NCI-H524 (cell line): ENCODE results near the gene SLC5A10.

Source experiments
- DNase-seq, 2 experiments: peaks; one replicate each; lab custom pipeline; 2025; lab: John Stamatoyannopoulos, UW

The SLC5A10 gene

DNA sequence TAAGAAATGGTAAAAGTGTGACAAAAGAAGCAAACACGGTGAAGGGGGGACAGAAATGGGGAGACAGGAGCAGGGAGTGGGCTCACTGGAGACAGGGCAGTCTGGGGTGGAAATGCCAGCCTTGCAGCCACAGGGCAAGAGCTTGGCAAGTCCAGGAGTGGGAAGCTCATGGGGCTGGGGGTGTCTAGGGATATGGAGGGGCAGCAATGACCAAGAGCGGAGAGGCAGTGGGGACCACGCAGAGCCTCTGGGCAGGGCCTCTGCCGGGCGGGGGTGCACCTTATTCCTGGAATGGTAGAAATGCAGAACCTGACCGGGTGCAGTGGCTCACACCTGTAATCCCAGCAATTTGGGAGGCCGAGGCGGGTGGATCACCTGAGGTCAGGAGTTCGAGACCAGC is 12.6 kb downstream of the SLC5A10 start:
- no peak for DNase-seq

DNA sequence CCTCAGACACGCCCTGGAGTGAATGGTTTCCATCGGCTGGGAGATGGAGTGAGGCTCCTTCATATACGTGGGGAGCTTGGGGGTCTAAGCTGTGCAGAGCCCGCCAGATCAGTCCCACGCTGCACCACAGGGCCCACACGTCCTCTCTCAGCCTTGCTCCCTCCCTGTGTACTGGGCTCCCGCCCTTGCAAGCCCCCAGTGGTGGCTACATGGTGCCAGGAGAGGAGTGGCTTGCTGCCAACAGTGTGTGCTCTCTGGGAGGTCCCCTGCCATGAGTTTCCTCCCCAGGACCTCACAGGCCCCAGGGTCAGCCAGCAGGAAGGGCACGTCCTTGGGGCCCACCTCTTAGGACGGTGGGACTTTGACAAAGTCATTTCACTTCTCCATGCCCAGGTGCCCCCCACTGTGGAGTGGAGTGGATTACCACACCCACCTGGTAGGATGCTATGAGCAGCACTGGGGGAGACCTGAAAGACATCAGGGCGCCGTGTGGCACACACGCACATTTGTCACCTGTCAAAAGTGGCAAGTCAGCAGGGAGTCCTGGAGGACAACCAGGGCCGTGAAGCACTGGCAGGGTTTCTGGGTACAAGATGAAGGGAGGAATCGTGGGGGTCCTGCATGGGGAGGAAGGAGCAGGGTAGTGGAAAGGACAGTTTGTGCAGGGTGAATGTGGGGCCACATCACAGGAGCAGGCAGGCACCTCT is 13.7 kb downstream of the SLC5A10 start:
- DNase-seq = no peak

DNA sequence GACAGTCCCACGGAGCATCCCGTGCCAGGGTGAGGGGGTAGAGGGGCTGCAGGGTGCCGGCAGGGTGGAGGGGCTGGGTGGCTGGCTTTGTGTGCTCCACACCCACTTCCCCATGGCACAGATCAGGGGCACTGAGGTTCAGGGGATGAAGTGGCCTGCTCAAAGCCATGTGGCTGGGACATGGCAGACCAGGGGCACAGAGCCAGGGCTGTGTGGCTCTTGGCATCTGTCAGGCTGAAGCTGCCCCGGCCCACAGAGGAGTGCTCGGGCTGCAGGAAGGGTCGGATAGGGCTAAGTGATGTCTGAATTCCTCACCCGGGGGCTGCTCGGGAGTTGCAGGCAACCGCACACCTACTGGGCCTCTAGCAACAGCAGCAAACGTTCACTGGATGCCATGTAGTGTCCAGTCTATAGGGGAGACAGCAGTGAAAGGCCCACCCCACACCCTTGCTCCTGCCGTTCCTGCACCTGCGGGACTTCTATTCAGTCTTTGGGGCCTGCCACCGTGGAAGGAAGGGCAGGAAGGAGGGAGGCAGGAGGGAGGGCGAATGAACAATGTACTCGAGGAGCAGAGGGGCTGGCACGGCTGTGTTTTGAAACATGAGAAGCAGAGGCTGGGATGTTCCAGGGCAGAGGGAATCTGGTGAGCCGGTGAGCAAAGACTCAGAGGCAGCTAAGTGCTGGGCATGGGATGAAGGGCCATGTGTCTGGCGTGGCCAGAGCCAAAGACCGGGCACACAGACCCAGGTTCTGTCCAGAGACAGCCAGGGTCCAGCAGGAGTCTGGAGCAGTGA is 15.1 kb downstream of the SLC5A10 start:
- peak; percentile 79 to 86 for DNase-seq

DNA sequence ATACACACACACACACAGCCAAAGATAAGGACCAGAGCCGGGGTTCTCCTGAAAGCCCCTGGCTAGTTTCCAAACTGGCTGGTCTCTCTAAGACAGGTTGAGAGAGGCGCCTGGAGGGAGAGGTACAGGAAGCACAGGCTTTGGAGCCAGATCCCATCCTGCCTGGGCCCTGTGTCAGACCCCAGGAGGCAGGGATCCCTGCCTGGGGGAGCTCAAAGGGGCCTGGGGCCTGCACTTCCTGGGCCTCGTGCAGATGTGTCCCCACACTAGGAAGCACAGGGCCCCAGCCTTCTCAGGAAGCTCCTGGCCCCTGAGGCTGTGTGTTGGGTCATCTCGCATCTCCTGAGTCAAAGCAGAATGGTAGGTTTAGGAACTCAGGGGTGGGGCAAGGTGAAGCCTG is 16.0 kb downstream of the SLC5A10 start:
- DNase-seq = no peak

DNA sequence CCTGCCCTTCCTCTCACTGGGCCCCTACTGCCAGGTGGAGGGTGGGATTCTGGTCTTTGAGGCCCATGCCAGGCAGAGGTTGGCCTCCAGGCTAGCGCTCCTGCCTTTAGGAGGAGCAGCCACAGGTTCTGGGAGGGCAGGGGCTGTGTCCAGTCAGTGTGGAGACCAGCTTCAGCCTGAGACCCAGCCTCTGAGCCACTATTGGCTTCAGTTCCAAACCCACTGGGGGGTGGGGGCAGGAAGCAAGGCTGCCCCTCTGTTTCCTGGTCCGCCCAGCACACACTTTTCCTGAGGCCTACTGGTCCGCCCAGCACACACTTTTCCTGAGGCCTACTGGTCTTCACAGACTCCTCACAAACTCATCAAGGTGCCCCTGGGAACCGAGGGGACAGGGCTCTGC is 16.4 kb downstream of the SLC5A10 start:
- no peak for DNase-seq

DNA sequence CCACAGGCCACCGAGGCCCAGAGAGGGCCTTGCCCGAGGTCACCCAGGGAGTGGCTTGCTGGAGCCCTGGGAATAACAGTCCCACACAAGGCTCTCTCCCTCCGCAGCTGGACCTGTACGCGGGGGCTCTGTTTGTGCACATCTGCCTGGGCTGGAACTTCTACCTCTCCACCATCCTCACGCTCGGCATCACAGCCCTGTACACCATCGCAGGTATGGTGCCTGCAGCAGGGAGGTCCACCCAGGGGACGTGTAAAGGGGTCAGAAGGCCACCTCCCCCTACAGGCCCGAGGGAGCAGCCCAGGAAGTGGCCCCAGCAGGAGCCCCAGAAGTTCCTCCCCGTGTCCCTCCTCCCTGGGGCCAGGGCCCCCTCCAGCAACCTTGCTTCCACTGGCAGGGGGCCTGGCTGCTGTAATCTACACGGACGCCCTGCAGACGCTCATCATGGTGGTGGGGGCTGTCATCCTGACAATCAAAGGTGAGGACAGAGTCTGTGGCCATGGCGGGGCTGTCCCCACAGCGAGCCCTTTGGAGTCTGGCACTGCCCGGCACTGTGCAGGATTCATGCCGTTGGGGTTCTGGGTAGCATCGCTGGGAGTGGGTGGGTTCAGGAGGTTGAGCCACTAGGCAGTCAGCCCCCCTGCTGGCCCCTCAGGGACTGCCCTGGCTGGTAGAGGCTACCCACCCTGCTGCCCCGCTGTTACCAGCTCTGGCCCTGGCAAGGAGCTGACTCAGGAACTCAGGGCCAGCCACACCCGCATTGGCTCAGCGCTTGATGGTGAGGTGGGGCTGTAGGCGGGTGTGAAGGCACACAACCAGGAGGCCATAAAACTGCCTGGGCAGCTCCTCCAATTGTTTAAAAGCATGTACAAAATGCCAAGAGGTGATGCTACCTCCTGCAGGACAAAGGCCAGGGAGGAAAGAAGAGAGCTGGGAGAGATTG is 17.3 kb downstream of the SLC5A10 start:
- DNase-seq = no peak

DNA sequence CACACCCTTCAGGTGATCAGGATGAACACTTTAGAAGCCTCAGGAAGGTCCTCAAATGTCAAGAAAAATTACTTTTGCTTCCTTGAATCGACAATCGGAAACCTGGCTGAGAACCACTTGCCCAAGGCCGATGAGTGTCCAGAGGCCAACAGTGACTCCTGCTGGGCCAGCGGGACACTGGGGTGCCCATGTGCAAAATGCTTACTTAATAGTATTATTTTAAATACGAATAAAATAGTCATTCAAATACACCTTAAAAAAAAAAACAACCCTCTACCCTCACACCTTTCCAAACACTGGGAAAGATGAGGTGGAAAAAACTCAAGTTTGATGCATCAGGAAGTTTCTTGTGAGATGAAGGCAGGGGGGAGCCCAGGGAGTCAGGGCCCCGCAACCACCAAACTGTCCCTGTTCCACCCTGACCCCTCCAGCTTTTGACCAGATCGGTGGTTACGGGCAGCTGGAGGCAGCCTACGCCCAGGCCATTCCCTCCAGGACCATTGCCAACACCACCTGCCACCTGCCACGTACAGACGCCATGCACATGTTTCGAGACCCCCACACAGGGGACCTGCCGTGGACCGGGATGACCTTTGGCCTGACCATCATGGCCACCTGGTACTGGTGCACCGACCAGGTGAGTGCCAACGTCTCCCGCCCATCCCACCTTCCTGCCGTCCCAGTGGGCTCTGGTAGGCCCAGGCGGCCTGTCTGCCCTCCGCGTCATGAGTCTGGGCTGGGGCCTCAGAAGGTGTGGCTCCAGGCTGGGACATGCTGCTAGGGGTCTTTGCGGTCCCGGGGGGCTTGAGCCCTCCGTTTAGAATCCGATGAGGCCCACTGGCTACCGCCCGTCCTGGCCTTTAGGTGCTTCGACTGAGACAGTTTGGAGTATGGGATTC is 18.9 kb downstream of the SLC5A10 start:
- DNase-seq = no peak

DNA sequence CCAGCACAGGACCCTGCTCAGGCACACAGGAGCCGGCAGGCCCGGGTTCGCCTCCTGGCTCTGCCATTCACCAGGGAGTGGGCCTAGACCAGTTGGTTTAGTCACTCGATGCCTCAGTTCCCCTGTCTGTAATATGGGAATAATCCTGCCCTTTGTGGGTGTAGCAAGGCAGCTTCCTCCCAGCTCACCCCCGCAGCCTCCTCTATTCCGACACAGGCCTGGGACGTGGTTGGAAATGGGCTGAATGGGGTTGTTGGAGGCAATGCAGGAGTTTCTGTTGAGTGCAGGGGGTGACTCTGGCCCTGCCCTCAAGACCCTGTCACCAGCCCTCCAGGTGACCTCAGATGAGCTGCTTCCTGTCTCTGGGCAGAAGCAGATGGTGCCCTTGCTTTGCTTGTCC is 19.8 kb downstream of the SLC5A10 start:
- no peak for DNase-seq

DNA sequence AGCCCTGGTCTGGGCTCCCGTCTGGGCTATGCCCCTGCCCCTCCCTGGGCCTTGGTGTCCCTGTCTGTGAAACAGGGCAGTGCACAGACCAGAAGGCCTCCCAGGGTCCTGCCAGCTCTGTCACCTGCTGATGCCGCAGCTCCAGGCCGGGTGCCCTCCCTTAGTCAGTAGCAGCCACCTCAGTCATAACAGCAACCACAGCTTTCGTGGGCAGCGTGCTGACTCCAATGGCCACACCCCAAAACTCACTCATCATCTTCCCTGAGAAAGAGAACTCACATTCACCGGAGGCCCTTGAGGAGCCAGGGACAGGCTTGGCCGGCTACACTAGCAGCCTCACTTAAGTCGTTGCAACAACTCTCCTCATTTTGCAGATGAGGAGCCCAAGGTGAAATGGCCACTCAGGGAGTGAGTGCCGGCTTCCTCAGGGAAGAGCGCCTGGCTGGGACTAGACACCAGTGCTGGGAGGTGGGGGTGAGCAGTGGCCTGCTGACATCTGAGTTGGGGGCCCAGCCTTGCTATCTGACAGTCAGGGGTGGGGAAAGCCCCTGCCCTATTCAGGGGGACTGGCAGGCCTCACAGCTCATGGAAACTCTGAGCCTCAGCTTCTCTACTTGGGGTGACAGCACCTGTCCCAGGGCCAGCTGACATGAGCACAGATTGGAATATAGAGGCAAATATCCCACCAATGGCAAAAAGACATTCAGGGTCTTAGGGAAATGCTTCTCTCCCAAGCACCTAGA is 22.6 kb downstream of the SLC5A10 start:
- no peak for DNase-seq

DNA sequence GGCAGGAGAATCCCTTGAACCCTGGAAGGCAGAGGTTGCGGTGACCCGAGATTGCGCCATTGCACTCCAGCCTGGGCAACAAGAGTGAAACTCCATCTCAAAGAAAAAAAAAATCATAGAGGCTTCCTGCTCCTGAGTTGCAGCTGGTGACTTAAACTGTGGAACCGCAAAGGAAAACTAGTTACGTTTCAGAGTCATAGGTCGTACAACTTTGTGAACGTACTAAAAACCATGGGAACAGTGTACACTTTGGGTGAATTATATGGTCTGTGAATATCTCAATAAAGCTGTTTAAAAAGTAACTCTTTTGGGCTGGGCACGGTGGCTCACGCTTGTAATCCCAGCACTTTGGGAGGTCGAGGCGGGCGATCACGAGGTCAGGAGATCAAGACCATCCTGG is 23.6 kb downstream of the SLC5A10 start:
- DNase-seq = no peak

DNA sequence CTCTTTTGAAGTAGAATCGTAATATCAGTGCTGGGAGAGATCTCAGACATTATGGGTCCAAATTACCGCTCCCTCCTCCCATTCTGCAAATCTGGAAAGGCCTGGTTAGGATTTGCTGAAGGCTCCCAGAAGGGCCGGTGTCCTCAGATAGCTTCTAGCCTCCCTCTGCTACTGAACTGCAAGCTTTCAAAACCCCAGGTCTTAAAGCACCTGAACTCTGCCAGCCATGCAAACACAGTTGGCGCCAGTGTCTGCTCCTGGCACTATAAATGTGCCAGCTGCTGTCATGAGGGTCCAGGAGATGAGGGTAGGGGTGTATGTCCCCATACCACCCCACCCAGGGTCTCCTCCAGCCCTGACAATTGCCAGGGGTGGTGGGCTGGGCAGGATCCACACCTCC is 24.2 kb downstream of the SLC5A10 start:
- DNase-seq = no peak

DNA sequence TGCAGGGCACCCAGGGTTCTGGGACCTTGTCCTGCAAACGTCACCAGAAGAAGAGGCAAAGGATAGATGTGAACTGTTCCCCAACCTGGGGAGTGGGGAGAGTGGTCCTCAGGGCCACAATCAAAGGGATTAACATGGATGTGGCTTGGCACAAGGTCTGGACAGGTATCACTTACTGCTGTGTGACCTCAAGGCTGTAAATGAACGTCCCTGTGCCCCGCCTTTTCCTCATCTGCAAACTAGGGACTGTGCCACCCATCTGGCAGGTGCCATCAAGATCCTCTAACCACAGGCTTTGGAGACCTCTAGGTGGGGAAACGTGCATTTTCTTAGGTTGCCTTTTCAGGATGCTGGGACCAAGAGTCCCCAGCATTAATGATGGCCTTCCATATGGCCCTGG is 25.1 kb downstream of the SLC5A10 start:
- DNase-seq = no peak

DNA sequence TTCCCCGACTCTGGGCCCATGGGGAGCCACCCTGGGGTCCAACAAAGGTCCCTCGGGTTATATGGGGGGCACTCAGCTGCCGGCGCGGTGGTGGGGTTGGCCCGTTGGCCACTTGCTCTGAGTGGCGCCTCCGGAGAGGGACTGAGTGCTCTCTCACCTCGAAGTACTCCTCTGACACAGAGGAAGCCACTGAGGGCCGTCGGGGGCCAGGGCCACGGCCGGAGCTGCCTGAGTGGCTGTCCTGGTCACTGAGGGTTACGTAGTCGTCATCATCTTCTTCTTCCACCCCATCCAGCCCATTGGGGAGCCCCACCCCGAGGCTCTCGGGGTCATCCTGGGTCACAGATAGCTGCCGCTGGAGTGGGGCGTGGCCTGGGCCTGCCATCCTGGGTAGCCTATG is 25.7 kb downstream of the SLC5A10 start:
- no peak for DNase-seq

DNA sequence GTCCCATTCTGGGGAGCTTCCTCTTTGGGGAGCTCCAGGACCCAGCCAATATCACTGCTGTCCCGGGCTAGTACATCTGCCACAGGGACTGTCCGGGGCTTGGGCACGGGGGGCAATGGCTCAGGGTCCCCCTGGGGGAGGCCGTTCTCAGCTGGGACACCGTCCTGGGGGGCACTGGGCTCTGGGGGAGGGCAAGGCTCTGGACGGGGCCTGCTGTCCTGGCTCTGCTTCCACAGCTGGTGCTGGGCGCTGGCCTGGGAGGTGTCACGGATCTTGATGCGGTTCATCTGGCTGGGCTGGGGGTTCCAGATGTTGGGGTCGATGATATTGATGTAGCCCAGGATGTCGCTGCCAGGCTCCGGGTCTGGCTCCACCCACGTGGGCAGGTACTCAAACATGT is 26.1 kb downstream of the SLC5A10 start:
- no peak for DNase-seq

DNA sequence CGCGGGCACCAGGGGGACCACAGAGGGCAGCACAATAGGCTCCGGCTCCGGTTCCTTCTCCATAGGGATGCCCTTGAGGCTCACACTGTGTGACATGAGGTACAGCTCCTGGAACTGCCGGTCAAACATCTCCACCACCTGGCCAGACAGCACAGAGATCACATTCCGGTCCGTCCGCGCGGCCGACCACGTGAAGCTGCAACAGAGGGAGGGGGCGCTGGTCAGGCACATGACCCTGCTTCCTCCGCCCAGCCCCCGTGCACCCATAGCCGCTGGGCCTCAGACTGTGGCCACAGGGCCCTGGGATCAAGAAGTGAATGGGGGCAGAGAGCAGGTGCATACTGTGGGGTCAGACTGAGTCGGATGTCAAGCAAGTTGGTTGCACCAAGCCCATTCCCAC is 26.7 kb downstream of the SLC5A10 start:
- DNase-seq = no peak

DNA sequence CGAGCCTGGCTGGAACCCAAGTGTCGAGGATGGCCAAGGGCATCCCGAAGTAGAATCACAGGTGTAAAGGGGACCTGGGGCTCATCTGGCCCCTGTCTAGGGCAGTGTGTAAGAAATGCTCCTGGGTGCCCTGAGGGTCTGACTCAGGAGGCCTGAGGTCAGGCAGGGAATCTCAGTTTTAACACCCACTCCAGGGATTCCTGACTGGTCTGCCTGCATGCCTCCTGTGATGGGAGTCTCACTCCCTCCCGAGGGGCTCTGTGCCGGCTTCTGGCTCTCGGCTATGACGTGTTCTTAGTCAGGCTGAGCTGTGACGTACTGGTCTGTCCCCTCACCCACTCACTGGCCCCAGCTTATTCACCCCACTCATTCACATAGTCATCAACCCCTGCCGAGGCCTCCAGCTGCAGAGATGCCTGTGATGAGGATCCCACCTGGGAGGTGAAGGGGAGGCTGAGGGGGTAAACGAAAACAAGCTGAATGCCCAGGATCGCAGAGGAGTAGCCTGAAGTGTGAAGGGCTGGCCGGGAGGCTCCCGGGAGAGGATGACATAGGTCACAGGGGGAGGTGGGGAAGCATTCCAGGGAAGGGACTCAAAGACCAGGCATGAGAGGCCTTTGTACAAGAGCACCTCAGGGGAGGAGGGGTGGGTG is 28.8 kb downstream of the SLC5A10 start:
- no peak for DNase-seq

DNA sequence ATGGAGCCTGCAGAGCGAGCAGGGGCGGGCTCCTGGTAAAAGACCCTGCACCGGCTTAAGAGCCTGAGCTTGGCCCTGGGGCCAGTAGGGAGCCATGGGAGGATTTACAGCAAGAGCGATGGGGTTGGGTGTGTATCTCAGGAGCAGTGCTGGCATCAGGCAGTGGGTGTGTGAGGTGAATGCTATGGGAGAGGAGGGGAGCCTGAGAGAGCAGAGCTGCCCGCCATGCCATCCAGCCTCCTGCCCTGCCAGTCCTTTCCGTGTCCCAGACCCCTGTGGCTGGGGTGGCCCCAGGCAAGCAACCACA is 29.3 kb downstream of the SLC5A10 start:
- DNase-seq = no peak

DNA sequence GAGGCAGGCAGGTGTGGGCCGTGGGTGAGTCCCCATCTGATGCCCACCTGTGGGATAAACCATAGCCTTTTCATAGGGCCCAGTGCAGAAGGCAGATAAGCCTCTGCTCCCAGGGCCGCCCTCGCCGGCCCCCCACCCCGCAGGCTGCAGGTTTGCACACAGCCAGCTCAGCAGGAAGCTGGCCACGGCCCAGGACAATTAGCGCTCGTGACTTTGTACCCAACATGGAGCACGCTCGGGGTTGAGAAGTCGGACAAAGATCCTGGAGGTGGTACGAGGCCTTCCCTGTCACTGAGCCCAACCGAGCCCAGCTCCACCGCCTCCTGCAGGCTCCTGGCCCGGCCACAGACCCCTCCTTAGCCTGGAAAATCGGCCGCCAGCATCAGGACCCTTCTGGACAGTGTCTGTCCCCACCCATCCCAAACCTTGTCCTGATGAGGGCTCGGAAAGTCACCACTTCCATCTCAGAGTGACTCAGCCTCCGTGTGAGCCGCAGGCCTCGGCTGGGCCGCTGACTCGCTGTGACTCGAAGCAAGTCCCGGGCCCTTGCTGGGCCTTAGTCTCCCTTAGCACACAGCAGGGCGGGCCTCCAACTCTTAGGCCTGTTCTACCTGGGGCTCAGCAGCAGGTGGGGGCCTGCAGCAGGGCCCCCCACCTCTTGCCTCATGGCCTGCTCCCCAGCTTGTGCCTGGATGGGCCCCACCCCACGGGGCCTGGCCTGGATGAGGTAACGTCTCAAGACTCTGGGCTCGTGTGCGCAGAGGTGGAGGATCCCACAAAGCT is 29.9 kb downstream of the SLC5A10 start:
- no peak for DNase-seq

DNA sequence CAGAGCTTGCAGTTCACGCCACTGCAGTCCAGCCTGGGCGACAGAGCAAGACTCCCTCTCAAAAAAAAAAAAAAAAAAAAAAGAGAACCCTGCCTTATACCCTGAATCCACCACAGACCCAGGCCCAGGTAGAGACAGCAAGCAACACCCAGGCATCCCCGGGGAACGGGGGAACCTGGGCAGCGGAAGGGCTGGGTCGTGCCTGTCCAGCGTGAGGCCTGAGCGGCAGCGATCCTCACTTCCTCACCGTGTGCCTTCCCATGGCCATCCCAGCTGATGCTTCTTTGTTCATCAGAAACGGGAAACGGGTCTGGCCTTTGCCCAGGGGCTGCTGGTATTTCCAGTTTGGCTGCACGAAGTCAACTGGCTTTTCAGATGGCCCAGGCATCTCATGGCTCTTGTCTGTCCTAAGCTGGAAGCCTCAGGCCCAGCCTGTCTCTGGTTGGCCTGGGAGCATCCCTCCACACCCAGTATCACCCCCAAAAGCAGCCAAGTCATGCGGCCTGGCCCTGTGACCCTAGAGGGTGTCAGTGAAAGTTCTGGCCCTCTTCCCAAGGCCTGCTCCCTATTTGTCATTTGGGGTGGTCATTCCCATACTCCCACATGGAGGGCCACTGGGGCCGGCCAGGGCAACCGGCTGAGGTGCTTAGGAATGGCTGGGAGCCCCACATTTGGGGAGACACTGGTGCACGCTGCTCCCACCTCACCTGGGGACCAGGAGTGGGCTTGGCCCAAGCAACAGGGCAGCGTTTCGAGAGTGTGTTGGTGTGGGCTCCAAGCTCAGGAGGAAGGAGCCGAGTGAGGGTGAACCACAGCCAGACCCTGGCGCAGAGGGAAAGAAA is 32.5 kb downstream of the SLC5A10 start:
- no peak for DNase-seq
